GM12801 (cell line): ENCODE measurements around the gene NACA2.

Source experiments
- CTCF ChIP-seq: IDR thresholded peaks from one replicate; pipeline ENCODE4 v1.5.1; 2011; ENCODE audit warnings: control low read depth; ENCODE audit not compliant: insufficient read length; ENCODE audit errors: extremely low read depth

The NACA2 gene

GRCh38 chr17:61583242-61583641 lies 7.8 kb downstream of the NACA2 start:
- no peak for TF ChIP-seq CTCF

- no peak for TF ChIP-seq CTCF
These were observed 8.4 kb downstream of the NACA2 start for GRCh38 chr17:61582593-61582992.

- TF ChIP-seq CTCF, result no peak
These were observed 9.2 kb downstream of the NACA2 start for GRCh38 chr17:61581611-61582349.

- TF ChIP-seq CTCF, result no peak
These were observed 10.5 kb downstream of the NACA2 start for GRCh38 chr17:61580502-61580901.

GRCh38 chr17:61579961-61580360 lies 11.1 kb downstream of the NACA2 start:
- TF ChIP-seq CTCF, result no peak

- TF ChIP-seq CTCF, result no peak
These were observed 11.7 kb downstream of the NACA2 start for GRCh38 chr17:61579347-61579746.

GRCh38 chr17:61578645-61579044 lies 12.4 kb downstream of the NACA2 start:
- TF ChIP-seq CTCF, result no peak
